Measurements from ENCODE around the gene MSN. TPM values are rescaled to one million over a fixed set of nuclear protein-coding genes. Genes with fewer than 3 reads are reported as not detected.

MSN gene
- total and polyA plus RNA-seq, 12 donors = 60.2 to 238 (median 120) TPM

GRCh38 chrX:65745992-65746391 lies 78.5 kb downstream of the MSN start:
- Histone ChIP-seq H3K36me3 (peaks cover 0 to 19% (median 0%) of the 10 kb centered on the region in 9 donors), H3K4me1 (peaks cover 0 to 30% (median 0%) of the 10 kb centered on the region in 9 donors), H3K27me3 (peaks cover 0 to 33% (median 0%) of the 10 kb centered on the region in 7 donors), H3K4me3 (no peak overlapping the region), H3K27ac (no peak overlapping the region), H3K9me3 (no peaks in the 10 kb centered on the region)
- WGBS, 2 donors = 63 to 70% methylated on average over 5 of the region's 5 CpGs
- intact Hi-C loops (cut with DNase I) = loop anchor here in 2 of 10 donors (10.0 kb wide), 1 partner anchor 239 kb away; no protein-coding TSS in a partner anchor
- TF ChIP-seq, protein P1, sequence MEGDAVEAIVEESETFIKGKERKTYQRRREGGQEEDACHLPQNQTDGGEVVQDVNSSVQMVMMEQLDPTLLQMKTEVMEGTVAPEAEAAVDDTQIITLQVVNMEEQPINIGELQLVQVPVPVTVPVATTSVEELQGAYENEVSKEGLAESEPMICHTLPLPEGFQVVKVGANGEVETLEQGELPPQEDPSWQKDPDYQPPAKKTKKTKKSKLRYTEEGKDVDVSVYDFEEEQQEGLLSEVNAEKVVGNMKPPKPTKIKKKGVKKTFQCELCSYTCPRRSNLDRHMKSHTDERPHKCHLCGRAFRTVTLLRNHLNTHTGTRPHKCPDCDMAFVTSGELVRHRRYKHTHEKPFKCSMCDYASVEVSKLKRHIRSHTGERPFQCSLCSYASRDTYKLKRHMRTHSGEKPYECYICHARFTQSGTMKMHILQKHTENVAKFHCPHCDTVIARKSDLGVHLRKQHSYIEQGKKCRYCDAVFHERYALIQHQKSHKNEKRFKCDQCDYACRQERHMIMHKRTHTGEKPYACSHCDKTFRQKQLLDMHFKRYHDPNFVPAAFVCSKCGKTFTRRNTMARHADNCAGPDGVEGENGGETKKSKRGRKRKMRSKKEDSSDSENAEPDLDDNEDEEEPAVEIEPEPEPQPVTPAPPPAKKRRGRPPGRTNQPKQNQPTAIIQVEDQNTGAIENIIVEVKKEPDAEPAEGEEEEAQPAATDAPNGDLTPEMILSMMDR (IDR thresholded peaks at IDR 0.05) = peak in 2 of 9 donors; percentile 8 to 10
- ATAC-seq (no peak), DNase-seq (no peak)

DNA sequence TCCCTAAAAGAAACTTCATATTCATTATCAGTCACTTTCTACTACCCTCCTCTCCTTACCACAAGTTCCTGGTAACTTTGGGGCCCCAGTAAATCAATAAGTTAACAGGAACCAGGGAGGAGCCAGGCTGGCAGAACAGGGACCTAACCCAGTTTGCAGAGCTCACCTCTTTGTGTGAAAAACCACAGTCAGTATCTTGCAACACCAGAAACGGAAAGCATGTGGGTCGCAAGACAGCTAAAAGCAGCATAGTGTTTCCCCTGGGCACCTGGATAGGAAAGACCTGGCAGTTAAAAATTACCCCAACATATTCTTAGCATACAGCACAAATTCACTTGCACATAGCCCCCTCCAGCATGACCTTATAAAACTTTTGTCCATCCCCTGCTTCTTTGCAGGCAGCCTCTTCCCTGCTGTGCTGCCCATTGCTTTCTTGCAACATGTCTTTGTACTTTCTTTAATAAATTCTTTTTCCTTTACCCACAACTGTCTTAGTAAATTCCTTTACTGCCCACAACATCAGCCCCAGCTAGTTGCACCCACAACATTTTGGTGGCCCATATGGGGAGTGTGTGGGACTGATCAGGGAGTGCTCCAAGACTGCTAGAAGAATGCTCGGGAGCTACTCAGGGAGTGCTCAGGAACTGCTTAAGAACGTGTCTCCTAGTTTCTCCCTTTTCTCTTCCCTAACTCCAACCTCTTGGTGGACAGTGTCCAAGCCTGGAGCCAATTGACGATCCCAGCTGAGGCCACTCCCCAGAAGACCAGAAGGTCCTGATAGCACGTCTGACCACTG lies 83.4 kb downstream of the MSN start:
- DNase-seq (no peak), ATAC-seq (no peak)
- no peak overlapping the region for H3K4me3 ChIP-seq
- peaks cover 0 to 12% (median 0%) of the 10 kb centered on the region in 11 donors for H3K9me3 ChIP-seq
- H3K27ac ChIP-seq = no peak overlapping the region
- intact Hi-C loops (cut with DNase I) = loop anchor here in 1 of 10 donors (10.0 kb wide), 1 partner anchor 234 kb away; no protein-coding TSS in a partner anchor
- peaks cover 0 to 53% (median 0%) of the 10 kb centered on the region in 7 donors for H3K27me3 ChIP-seq
- TF ChIP-seq, protein P1 (IDR thresholded peaks at IDR 0.05) = no peak
- peaks cover 0 to 18% (median 0%) of the 10 kb centered on the region in 9 donors for H3K4me1 ChIP-seq
- H3K36me3 ChIP-seq = no peaks in the 10 kb centered on the region
- 76 to 78% methylated on average over 6 of the region's 6 CpGs for WGBS, 2 donors

- ATAC-seq (no peak), DNase-seq (no peak)
- 70 to 90% methylated on average over 2 of the region's 2 CpGs for WGBS, 2 donors
- intact Hi-C loops (cut with DNase I) = loop anchor here in 1 of 10 donors (10.0 kb wide), 1 partner anchor 233 kb away; no protein-coding TSS in a partner anchor
- Histone ChIP-seq H3K27me3 (peaks cover 0 to 59% (median 0%) of the 10 kb centered on the region in 7 donors), H3K4me3 (no peak overlapping the region), H3K27ac (no peak overlapping the region), H3K36me3 (no peaks in the 10 kb centered on the region), H3K9me3 (peaks cover 0 to 12% (median 0%) of the 10 kb centered on the region in 11 donors), H3K4me1 (peaks cover 0 to 18% (median 0%) of the 10 kb centered on the region in 9 donors)
- TF ChIP-seq, protein P1 (IDR thresholded peaks at IDR 0.05) = no peak
These were observed 84.1 kb downstream of the MSN start for GRCh38 chrX:65751519-65751918.

DNA sequence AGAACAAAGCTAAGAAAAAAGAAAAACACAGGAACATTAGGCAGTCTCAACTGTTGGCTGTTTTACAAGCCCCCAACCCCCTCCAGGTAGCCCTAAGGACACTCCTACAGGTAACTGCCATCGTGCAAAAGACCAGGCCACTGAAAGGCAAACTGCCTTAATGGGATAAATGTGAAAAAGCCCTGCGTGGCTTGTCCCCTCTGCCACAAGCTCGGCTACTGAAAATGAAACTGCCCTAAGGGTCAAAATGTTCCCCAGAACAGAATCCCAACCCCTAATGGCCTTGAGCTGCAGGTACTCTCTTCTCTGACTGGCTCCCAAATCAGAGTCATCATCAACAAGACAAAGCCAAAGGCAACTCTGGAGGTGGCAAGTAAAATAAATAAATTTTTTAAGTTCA lies 84.8 kb downstream of the MSN start:
- TF ChIP-seq, protein P1 (IDR thresholded peaks at IDR 0.05) = no peak
- Histone ChIP-seq H3K27ac (no peak overlapping the region), H3K4me3 (no peak overlapping the region), H3K9me3 (peaks cover 0 to 12% (median 0%) of the 10 kb centered on the region in 11 donors), H3K4me1 (peaks cover 0 to 18% (median 0%) of the 10 kb centered on the region in 9 donors), H3K36me3 (no peaks in the 10 kb centered on the region), H3K27me3 (peaks cover 0 to 67% (median 0%) of the 10 kb centered on the region in 7 donors)
- 55 to 81% methylated on average over 3 of the region's 3 CpGs for WGBS, 2 donors
- no peak for ATAC-seq
- intact Hi-C loops (cut with DNase I) = loop anchor here in 1 of 10 donors (10.0 kb wide), 1 partner anchor 233 kb away; no protein-coding TSS in a partner anchor
- no peak for DNase-seq
